Stimulated activated naive CD8-positive, alpha-beta T cell treated with anti-CD3 and anti-CD28 coated beads, Interleukin-15, Interleukin-2, amounts not matched to agents 100 ng/mL and 50 ng/mL, for 24 hours (primary cell): Measurements from ENCODE around the gene EEF1A1.
A peak's percentile ranks its signal among the peaks of the same experiment; 100 is the strongest.
"Not testable (repeated sequence)": the region's sequence is repeated elsewhere in the genome, so short reads cannot be mapped to it uniquely, and the experiment has no call there.

Experiments
- H3K27ac Mint-ChIP-seq: one replicate; pipeline ENCODE4 v1.8.0; 2021; ENCODE audit warnings: mild to moderate bottlenecking, mixed read lengths
- H3K27me3 Mint-ChIP-seq: one replicate; pipeline ENCODE4 v1.8.0; 2021; ENCODE audit warnings: mixed read lengths
- H3K36me3 Mint-ChIP-seq: one replicate; pipeline ENCODE4 v1.8.0; 2021; ENCODE audit warnings: low read depth, mixed read lengths
- H3K4me1 Mint-ChIP-seq: one replicate; pipeline ENCODE4 v1.8.0; 2021; ENCODE audit warnings: low read depth, mixed read lengths
- H3K4me3 Mint-ChIP-seq: one replicate; pipeline ENCODE4 v1.8.0; 2021; ENCODE audit warnings: mild to moderate bottlenecking, mixed read lengths
- H3K9me3 Mint-ChIP-seq: one replicate; pipeline ENCODE4 v1.8.0; 2021; ENCODE audit warnings: mixed read lengths

EEF1A1 gene

GRCh38 chr6:73548458-73549446, 27.9 kb upstream of the EEF1A1 start:
- Mint-ChIP-seq H3K4me1 (no peaks in the 10 kb centered on the region), H3K27ac (no peak overlapping the region), H3K27me3 (no peaks in the 10 kb centered on the region), H3K36me3 (no peaks in the 10 kb centered on the region), H3K9me3 (no peaks in the 10 kb centered on the region), H3K4me3 (no peak overlapping the region)

- Mint-ChIP-seq H3K27ac (no peak overlapping the region), H3K36me3 (no peaks in the 10 kb centered on the region), H3K4me1 (no peaks in the 10 kb centered on the region), H3K4me3 (no peak overlapping the region), H3K27me3 (no peaks in the 10 kb centered on the region), H3K9me3 (no peaks in the 10 kb centered on the region)
Measured at GRCh38 chr6:73547036-73547435, 26.2 kb upstream of the EEF1A1 start.

- Mint-ChIP-seq H3K4me1 (no peaks in the 10 kb centered on the region), H3K4me3 (no peak overlapping the region), H3K36me3 (no peaks in the 10 kb centered on the region), H3K9me3 (no peaks in the 10 kb centered on the region), H3K27me3 (no peaks in the 10 kb centered on the region), H3K27ac (no peak overlapping the region)
Measured at GRCh38 chr6:73542891-73543290, 22.1 kb upstream of the EEF1A1 start.

GRCh38 chr6:73542481-73542880, 21.6 kb upstream of the EEF1A1 start:
- not testable (repeated sequence) for H3K4me3 Mint-ChIP-seq, H3K9me3 Mint-ChIP-seq, H3K27me3 Mint-ChIP-seq, H3K4me1 Mint-ChIP-seq, H3K27ac Mint-ChIP-seq, H3K36me3 Mint-ChIP-seq

GRCh38 chr6:73538116-73538779, 17.4 kb upstream of the EEF1A1 start:
- Mint-ChIP-seq H3K27me3 (no peaks in the 10 kb centered on the region), H3K36me3 (no peaks in the 10 kb centered on the region), H3K4me1 (peaks cover 4% of the 10 kb centered on the region), H3K27ac (no peak overlapping the region), H3K9me3 (no peaks in the 10 kb centered on the region), H3K4me3 (no peak overlapping the region)

- peaks cover 4% of the 10 kb centered on the region for H3K4me1 Mint-ChIP-seq
- no peak overlapping the region for H3K27ac Mint-ChIP-seq
- no peaks in the 10 kb centered on the region for H3K9me3 Mint-ChIP-seq
- no peaks in the 10 kb centered on the region for H3K27me3 Mint-ChIP-seq
- H3K36me3 Mint-ChIP-seq = no peaks in the 10 kb centered on the region
- H3K4me3 Mint-ChIP-seq = no peak overlapping the region
Measured at GRCh38 chr6:73537677-73538076, 16.8 kb upstream of the EEF1A1 start.

- peaks cover 3% of the 10 kb centered on the region for H3K36me3 Mint-ChIP-seq
- H3K9me3 Mint-ChIP-seq = no peaks in the 10 kb centered on the region
- no peaks in the 10 kb centered on the region for H3K27me3 Mint-ChIP-seq
- no peak overlapping the region for H3K27ac Mint-ChIP-seq
- H3K4me1 Mint-ChIP-seq = peaks cover 4% of the 10 kb centered on the region
- H3K4me3 Mint-ChIP-seq = no peak overlapping the region
Measured at GRCh38 chr6:73534628-73535027, 13.8 kb upstream of the EEF1A1 start.

- H3K27me3 Mint-ChIP-seq = no peaks in the 10 kb centered on the region
- no peak overlapping the region for H3K4me3 Mint-ChIP-seq
- H3K4me1 Mint-ChIP-seq = no peaks in the 10 kb centered on the region
- no peaks in the 10 kb centered on the region for H3K9me3 Mint-ChIP-seq
- no peak overlapping the region for H3K27ac Mint-ChIP-seq
- peaks cover 3% of the 10 kb centered on the region for H3K36me3 Mint-ChIP-seq
Measured at GRCh38 chr6:73532293-73532692, 11.5 kb upstream of the EEF1A1 start.

GRCh38 chr6:73528897-73529296, 8.1 kb upstream of the EEF1A1 start:
- H3K27me3 Mint-ChIP-seq = no peaks in the 10 kb centered on the region

GRCh38 chr6:73525546-73526330, 4.9 kb upstream of the EEF1A1 start:
- H3K4me1 Mint-ChIP-seq = peaks cover 23% of the 10 kb centered on the region
- H3K9me3 Mint-ChIP-seq = no peaks in the 10 kb centered on the region
- peaks cover 4% of the 10 kb centered on the region for H3K36me3 Mint-ChIP-seq
- no peak overlapping the region for H3K27ac Mint-ChIP-seq
- no peaks in the 10 kb centered on the region for H3K27me3 Mint-ChIP-seq
- no peak overlapping the region for H3K4me3 Mint-ChIP-seq

More at GRCh38 chr6:73528897-73529296, 8.1 kb upstream of the EEF1A1 start:
- Mint-ChIP-seq H3K4me1 (peaks cover 6% of the 10 kb centered on the region), H3K27ac (no peak overlapping the region), H3K9me3 (no peaks in the 10 kb centered on the region), H3K36me3 (peaks cover 3% of the 10 kb centered on the region), H3K4me3 (no peak overlapping the region)

GRCh38 chr6:73523434-73524123, 2.7 kb upstream of the EEF1A1 start:
- Mint-ChIP-seq H3K27me3 (peaks cover 10% of the 10 kb centered on the region), H3K27ac (peak overlapping the region; percentile 100), H3K36me3 (peaks cover 26% of the 10 kb centered on the region), H3K9me3 (no peaks in the 10 kb centered on the region), H3K4me3 (peak overlapping the region; percentile 99), H3K4me1 (peaks cover 43% of the 10 kb centered on the region)

- Mint-ChIP-seq H3K36me3 (peaks cover 45% of the 10 kb centered on the region), H3K9me3 (no peaks in the 10 kb centered on the region), H3K4me3 (peak overlapping the region; percentile 99), H3K27ac (peak overlapping the region; percentile 100), H3K27me3 (peaks cover 10% of the 10 kb centered on the region), H3K4me1 (peaks cover 61% of the 10 kb centered on the region)
Measured at GRCh38 chr6:73521351-73521985, 636 bp upstream of the EEF1A1 start.

- no peaks in the 10 kb centered on the region for H3K9me3 Mint-ChIP-seq
- peaks cover 10% of the 10 kb centered on the region for H3K27me3 Mint-ChIP-seq
- H3K36me3 Mint-ChIP-seq = peaks cover 58% of the 10 kb centered on the region
- H3K4me3 Mint-ChIP-seq = peak overlapping the region; percentile 99
- H3K27ac Mint-ChIP-seq = peak overlapping the region; percentile 100
- peaks cover 74% of the 10 kb centered on the region for H3K4me1 Mint-ChIP-seq
Measured at GRCh38 chr6:73519926-73520687, 725 bp downstream of the EEF1A1 start.
